Erythroblast (primary cell): ENCODE data around the gene OLFM4.

Experiments
- GATA1 ChIP-seq: IDR thresholded peaks from 2 replicates; pipeline ENCODE4 v1.6.1; 2011; ENCODE audit warnings: low read depth, mild to moderate bottlenecking, control low read depth, low read length, moderate library complexity
- POLR2A ChIP-seq: IDR thresholded peaks from 2 replicates; pipeline ENCODE4 v1.6.1; 2011; ENCODE audit warnings: mild to moderate bottlenecking, low read length

GRCh38 chr13:53054569-53054968, 26.0 kb downstream of the OLFM4 start:
- TF ChIP-seq POLR2A (no peak), GATA1 (no peak)
